OCI-LY1 (cell line): ENCODE data around the gene STUM.
A peak's percentile ranks its signal among the peaks of the same experiment; 100 is the strongest.

Experiments
- H2AFZ ChIP-seq: fragments of 200-600 bp; sonication (generic), shearing (Covaris generic); 2 replicates; pipeline ENCODE4 v1.6.0; 2014; ENCODE audit warnings: antibody characterized with exemption, mild to moderate bottlenecking, low read length
- H3F3A ChIP-seq: fragments of 200-600 bp; sonication (generic), shearing (Covaris generic); 2 replicates; pipeline ENCODE4 v1.6.0; 2014; ENCODE audit warnings: mild to moderate bottlenecking, antibody characterized with exemption, low read length, moderate library complexity; ENCODE audit not compliant: insufficient read depth
- H3K27ac ChIP-seq: fragments of 200-600 bp; sonication (generic); 2 replicates; pipeline ENCODE4 v1.5.1; 2014; ENCODE audit warnings: low read length, mixed run types, mild to moderate bottlenecking, low read depth; ENCODE audit not compliant: poor library complexity, severe bottlenecking
- H3K27me3 ChIP-seq: fragments of 200-600 bp; sonication (generic); 2 replicates; pipeline ENCODE4 v1.6.0; 2014; ENCODE audit warnings: antibody characterized with exemption, mild to moderate bottlenecking, low read length, moderate library complexity; ENCODE audit not compliant: insufficient read depth
- H3K36me3 ChIP-seq: fragments of 200-600 bp; sonication (generic); 2 replicates; pipeline ENCODE4 v1.6.1; 2014; ENCODE audit warnings: mild to moderate bottlenecking, antibody characterized with exemption, low read length, moderate library complexity, mixed read lengths; ENCODE audit not compliant: insufficient read depth
- H3K4me1 ChIP-seq: fragments of 200-600 bp; sonication (generic); 2 replicates; pipeline ENCODE4 v1.5.1; 2014; ENCODE audit warnings: mild to moderate bottlenecking, low read length, moderate library complexity; ENCODE audit not compliant: insufficient read depth, severe bottlenecking
- H3K4me2 ChIP-seq: fragments of 200-600 bp; sonication (generic), shearing (Covaris generic); 2 replicates; pipeline ENCODE4 v1.6.1; 2014; ENCODE audit warnings: low read length
- H3K4me3 ChIP-seq: fragments of 200-600 bp; sonication (generic); 2 replicates; pipeline ENCODE4 v1.5.1; 2014; ENCODE audit warnings: low read length, low read depth, mild to moderate bottlenecking, mixed read lengths; ENCODE audit not compliant: poor library complexity, severe bottlenecking
- H3K79me2 ChIP-seq: fragments of 200-600 bp; shearing (Covaris generic); 2 replicates; pipeline ENCODE4 v1.6.1; 2016; ENCODE audit warnings: mixed run types, low read length, mixed read lengths; ENCODE audit not compliant: insufficient read depth
- H3K9ac ChIP-seq: fragments of 200-600 bp; sonication (generic), shearing (Covaris generic); 2 replicates; pipeline ENCODE4 v1.6.1; 2014; ENCODE audit warnings: mild to moderate bottlenecking, low read length, mixed read lengths
- H3K9me2 ChIP-seq: fragments of 200-600 bp; sonication (generic), shearing (Covaris generic); 2 replicates; pipeline ENCODE4 v1.6.1; 2014; ENCODE audit warnings: low read depth, mild to moderate bottlenecking, low read length, mixed read lengths
- H3K9me3 ChIP-seq: fragments of 200-600 bp; shearing (Covaris generic); 2 replicates; pipeline ENCODE4 v1.6.1; 2014; ENCODE audit warnings: low read length, mixed read lengths
- H4K20me1 ChIP-seq: fragments of 200-600 bp; sonication (generic), shearing (Covaris generic); 2 replicates; pipeline ENCODE4 v1.6.0; 2016; ENCODE audit warnings: mild to moderate bottlenecking, low read length; ENCODE audit not compliant: insufficient read depth
- CTCF ChIP-seq: fragments of 200-600 bp; sonication (generic), shearing (Covaris generic); IDR thresholded peaks from 2 replicates; pipeline ENCODE4 v1.5.1; 2017; ENCODE audit warnings: mild to moderate bottlenecking, antibody characterized with exemption, low read length, moderate library complexity, mixed read lengths
- EZH2 ChIP-seq: fragments of 200-600 bp; sonication (generic), shearing (Covaris generic); IDR thresholded peaks from 2 replicates; pipeline ENCODE4 v1.8.0; 2017; ENCODE audit warnings: borderline replicate concordance, mixed run types, mild to moderate bottlenecking, antibody characterized with exemption, low read length, moderate library complexity, mixed read lengths

Gene STUM

GRCh38 chr1:226644541-226645176 is 96.1 kb downstream of the STUM start:
- no peak for TF ChIP-seq CTCF
- Histone ChIP-seq H3K4me2 (peak overlapping the region; percentile 40; the same call in 1 of the 2 replicates), H3K36me3 (peaks cover 80% of the 10 kb centered on the region), H3K9me3 (no peaks in the 10 kb centered on the region), H3K27ac (peak overlapping the region; percentile 81), H3K27me3 (no peaks in the 10 kb centered on the region), H2AFZ (no peak overlapping the region), H3K79me2 (no peaks in the 10 kb centered on the region), H3K4me1 (peaks cover 61% of the 10 kb centered on the region), H4K20me1 (no peaks in the 10 kb centered on the region), H3F3A (no peaks in the 10 kb centered on the region), H3K9ac (peak overlapping the region; percentile 13; the same call in 1 of the 2 replicates), H3K4me3 (no peak overlapping the region), H3K9me2 (no peaks in the 10 kb centered on the region)

GRCh38 chr1:226645279-226645976 is 96.9 kb downstream of the STUM start:
- TF ChIP-seq CTCF = no peak
- no peak for TF ChIP-seq EZH2
- Histone ChIP-seq H3K9me3 (no peaks in the 10 kb centered on the region), H3K9ac (peak overlapping the region; percentile 7; the same call in 1 of the 2 replicates), H3K27ac (peak overlapping the region; percentile 81), H3K4me1 (peaks cover 59% of the 10 kb centered on the region), H3K27me3 (no peaks in the 10 kb centered on the region), H3K9me2 (no peaks in the 10 kb centered on the region), H3K79me2 (no peaks in the 10 kb centered on the region), H2AFZ (no peak overlapping the region), H3K4me3 (no peak overlapping the region), H4K20me1 (no peaks in the 10 kb centered on the region), H3K4me2 (peak overlapping the region; percentile 40; the same call in 1 of the 2 replicates), H3F3A (no peaks in the 10 kb centered on the region), H3K36me3 (peaks cover 72% of the 10 kb centered on the region)

GRCh38 chr1:226646026-226646869 is 97.7 kb downstream of the STUM start:
- Histone ChIP-seq H2AFZ (no peak overlapping the region), H3K36me3 (peaks cover 68% of the 10 kb centered on the region), H3K79me2 (no peaks in the 10 kb centered on the region), H3K9me2 (no peaks in the 10 kb centered on the region), H3K9me3 (no peaks in the 10 kb centered on the region), H4K20me1 (no peaks in the 10 kb centered on the region), H3K27ac (peak overlapping the region; percentile 81), H3K9ac (no peak overlapping the region; the same call in 1 of the 2 replicates), H3K4me3 (no peak overlapping the region), H3K4me2 (no peak overlapping the region), H3K27me3 (no peaks in the 10 kb centered on the region), H3F3A (no peaks in the 10 kb centered on the region), H3K4me1 (peaks cover 51% of the 10 kb centered on the region)
- TF ChIP-seq EZH2 = no peak
- no peak for TF ChIP-seq CTCF
